AG04449 (cell line): ENCODE measurements around the gene SKP2.

Experiments
- CTCF ChIA-PET: fragments of 350-600 bp; formaldehyde crosslinking; extraction: SDS; loops from one replicate; lab custom pipeline; 2021; ENCODE audit warnings: antibody characterized with exemption; lab: Yijun Ruan, JAX
- POLR2A ChIA-PET: fragments of 400-600, 350-600 bp; formaldehyde crosslinking; extraction: SDS; loops from one replicate; lab custom pipeline; 2020; ENCODE audit warnings: antibody characterized with exemption, inconsistent platforms; lab: Yijun Ruan, JAX
- DNase-seq: peaks from one replicate; pipeline ENCODE4 v3.0.0-alpha.2; 2010; ENCODE audit warnings: low read depth, low spot score
- H3K4me3 ChIP-seq: 2 replicates; pipeline ENCODE4 v1.5.1; 2011; ENCODE audit warnings: low read depth, mild to moderate bottlenecking, control low read depth, low read length
- TF ChIP-seq, protein P1 (sequence below): IDR thresholded peaks from one replicate; pipeline ENCODE4 v1.5.1; 2011; ENCODE audit warnings: mild to moderate bottlenecking, moderate library complexity, low read length, control low read depth, inconsistent platforms; ENCODE audit not compliant: insufficient read depth; ENCODE audit errors: missing control alignments

The SKP2 gene

DNA sequence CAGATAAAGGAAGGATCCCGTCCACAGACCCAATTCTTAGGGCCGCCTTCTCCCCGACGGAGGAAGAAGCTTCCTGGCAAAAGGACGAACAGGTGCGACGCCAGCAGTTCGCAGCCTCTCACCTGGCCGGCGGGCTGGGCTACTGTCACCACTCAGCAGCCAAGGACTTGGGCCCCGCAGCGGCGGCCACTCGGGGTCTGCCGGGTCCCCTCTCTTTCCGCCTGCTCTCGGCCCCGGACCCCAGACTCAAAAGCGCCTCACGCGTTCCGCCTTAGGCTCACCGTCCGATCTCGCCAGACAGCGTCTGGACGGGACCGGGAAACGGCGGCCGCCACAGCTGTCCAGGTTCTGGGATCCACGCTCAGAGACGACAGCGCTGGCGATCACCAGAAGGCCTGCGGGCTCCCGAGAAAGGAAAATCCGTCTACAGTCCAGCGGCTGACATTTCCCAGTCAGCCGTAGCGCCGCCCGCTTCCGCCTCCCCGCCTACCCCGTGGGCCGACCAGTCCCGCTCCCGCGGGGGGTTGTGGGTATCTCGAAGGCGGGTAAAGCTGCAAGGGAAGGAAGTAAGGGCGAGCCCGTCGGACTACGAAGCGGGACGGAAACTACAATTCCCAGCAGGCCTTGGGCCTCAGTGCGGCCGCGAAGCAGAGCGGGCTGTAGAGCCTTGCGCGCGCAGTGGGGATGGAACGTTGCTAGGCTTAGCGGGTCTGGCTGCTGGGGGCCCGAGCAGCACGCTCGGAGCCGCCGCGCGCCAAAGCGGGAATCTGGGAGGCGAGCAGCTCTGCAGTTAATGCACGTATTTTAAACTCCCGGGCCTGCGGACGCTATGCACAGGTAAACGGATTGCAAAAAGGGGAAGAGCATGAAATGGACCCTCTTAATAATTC is at the start of gene SKP2, which contains the start of gene LMBRD2:
SKP2 (plus strand) TSS at position 678 of the 890 bp plus-strand sequence; CDS start at position 830, 152 bp downstream.
LMBRD2 (minus strand) TSS at position 454 of the 890 bp plus-strand sequence. CDS start 8,538 bp downstream, outside the sequence.
- DNase-seq = peak; percentile 86
- TF ChIP-seq, protein P1, sequence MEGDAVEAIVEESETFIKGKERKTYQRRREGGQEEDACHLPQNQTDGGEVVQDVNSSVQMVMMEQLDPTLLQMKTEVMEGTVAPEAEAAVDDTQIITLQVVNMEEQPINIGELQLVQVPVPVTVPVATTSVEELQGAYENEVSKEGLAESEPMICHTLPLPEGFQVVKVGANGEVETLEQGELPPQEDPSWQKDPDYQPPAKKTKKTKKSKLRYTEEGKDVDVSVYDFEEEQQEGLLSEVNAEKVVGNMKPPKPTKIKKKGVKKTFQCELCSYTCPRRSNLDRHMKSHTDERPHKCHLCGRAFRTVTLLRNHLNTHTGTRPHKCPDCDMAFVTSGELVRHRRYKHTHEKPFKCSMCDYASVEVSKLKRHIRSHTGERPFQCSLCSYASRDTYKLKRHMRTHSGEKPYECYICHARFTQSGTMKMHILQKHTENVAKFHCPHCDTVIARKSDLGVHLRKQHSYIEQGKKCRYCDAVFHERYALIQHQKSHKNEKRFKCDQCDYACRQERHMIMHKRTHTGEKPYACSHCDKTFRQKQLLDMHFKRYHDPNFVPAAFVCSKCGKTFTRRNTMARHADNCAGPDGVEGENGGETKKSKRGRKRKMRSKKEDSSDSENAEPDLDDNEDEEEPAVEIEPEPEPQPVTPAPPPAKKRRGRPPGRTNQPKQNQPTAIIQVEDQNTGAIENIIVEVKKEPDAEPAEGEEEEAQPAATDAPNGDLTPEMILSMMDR = no peak
- H3K4me3 ChIP-seq = peak within 1 kb of the TSS; percentile 90
- ChIA-PET POLR2A (interaction anchor here (1.2 to 2.0 kb wide), 2 partner anchors 13 to 90 kb away, joined by 3 to 8 read pairs; partner anchors contain the start of gene NADK2), CTCF (interaction anchor here (1.0 to 2.7 kb wide), 8 partner anchors 9 to 539 kb away, joined by 3 to 17 read pairs (median 4); partner anchors contain the start of gene NADK2)

DNA sequence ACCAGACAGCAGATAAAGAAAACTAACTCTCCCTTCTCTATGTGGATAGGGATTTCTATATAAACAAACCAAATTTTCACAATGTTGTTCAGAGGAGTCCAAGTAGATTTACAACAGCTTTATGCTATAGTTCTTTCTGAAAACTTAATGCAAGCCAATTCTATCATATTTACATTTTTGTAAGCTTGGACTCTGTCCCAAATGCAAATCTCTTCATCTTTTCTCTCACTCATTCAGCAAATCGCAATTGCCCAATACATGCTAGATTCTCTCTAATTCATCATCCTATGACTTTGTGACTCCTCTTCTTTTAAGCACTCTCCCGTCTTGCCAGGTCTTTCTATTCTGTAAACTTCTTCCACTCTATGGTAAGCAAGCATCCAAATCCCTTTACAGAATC is 46.1 kb upstream of the SKP2 start:
- ChIA-PET POLR2A (no interaction called here), CTCF (interaction anchor here (2.3 kb wide), 1 partner anchor 26 kb away, joined by 8 read pairs; no protein-coding TSS in a partner anchor)
- DNase-seq = no peak
- no peak overlapping the region for H3K4me3 ChIP-seq
- TF ChIP-seq, protein P1 = no peak

DNA sequence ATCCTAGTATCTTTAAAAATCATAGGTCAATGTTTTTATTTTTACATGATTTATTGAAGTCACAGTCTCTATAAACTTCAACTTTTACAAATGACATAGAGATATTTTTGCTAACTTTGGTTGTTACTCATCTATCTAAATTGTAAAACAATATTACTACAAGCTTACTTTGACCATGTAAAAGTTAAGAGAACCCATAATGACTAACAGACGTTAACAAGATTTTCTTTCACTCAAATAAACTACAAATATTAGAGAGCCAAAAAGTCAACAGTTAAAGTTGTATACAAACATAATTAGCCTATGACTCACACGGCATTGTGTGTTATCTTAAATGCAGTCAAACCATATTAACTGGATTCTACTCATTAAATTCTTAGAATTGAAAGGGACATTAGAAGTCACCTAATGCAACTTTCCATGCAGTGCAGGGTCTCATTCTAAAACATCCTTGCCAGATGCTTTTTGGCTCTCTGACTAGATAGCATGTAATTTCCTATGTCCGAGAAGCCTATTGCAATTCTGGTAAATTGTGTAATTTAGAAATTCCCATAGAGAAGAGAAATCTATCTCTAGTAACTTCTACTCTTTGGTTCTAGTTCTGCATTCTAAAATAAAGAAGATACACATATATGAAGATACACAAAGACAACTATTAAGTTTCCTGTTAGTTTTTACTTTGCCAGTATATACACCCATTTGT is 43.0 kb upstream of the SKP2 start:
- CTCF ChIA-PET = no interaction called here
- TF ChIP-seq, protein P1 = no peak

DNA sequence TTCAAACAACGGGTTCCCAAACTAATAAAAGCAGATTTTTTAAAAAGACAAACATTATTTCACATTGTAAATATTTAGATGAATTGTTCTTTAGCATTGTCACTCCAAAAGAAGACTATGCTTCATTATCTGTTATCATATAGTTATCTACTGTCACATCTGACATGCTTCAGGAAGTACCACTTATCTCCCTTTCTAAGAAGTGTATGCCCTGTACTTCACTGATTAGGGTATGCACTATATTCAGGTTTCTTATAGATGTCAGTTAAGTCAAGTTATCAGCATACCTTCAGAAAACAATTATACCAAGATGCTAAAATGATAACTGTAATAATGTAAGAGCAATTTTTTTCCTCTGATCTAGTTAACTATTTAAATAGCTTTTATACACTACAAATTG is 40.7 kb upstream of the SKP2 start:
- POLR2A ChIA-PET = no interaction called here
- no peak for DNase-seq
- H3K4me3 ChIP-seq = no peak overlapping the region
- CTCF ChIA-PET = interaction anchor here (1.0 kb wide), 1 partner anchor 32 kb away, joined by 4 read pairs; no protein-coding TSS in a partner anchor
- TF ChIP-seq, protein P1 = no peak

More for the DNA sequence above, 43.0 kb upstream of the SKP2 start:
- POLR2A ChIA-PET = no interaction called here
- no peak for DNase-seq
- H3K4me3 ChIP-seq = no peak overlapping the region

DNA sequence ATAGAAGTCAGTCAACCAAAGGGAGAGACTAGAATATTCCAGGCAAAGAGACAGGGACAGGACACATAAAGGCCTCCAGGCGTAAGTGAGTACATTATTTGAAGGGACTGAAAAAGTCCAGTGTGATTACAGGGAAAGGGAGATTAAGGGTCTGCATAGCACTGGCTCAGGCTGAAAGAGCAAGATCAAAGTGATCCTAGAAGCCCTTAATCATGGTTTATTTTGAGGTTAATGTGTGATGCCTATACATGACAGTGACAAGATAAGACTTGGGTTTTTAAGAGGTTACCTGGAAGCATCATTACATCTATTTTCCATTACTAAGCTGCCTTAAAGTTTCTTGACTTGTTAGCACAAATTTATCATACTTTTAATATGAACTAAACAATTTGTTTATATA is 26.0 kb upstream of the SKP2 start:
- TF ChIP-seq, protein P1 = no peak
- DNase-seq = no peak
- ChIA-PET CTCF (interaction anchor here (1.0 kb wide), 1 partner anchor 47 kb away, joined by 3 read pairs; no protein-coding TSS in a partner anchor), POLR2A (no interaction called here)
- no peak overlapping the region for H3K4me3 ChIP-seq
